Endothelial cell (in vitro differentiated cells): ENCODE results near the gene SDS. TPM values are rescaled to one million over a fixed set of nuclear protein-coding genes. Genes with fewer than 3 reads are reported as not detected.

Source experiments
- DNase-seq: peaks from one replicate; pipeline ENCODE4 v3.0.0; 2021; ENCODE audit warnings: low spot score
- H3K27ac Mint-ChIP-seq: one replicate; pipeline ENCODE4 v1.8.0; 2021; ENCODE audit warnings: mixed read lengths, inconsistent platforms; ENCODE audit not compliant: unreplicated experiment
- H3K27me3 Mint-ChIP-seq: one replicate; pipeline ENCODE4 v1.8.0; 2021; ENCODE audit warnings: mild to moderate bottlenecking, moderate library complexity, mixed read lengths, inconsistent platforms; ENCODE audit not compliant: unreplicated experiment
- H3K36me3 Mint-ChIP-seq: one replicate; pipeline ENCODE4 v1.8.0; 2021; ENCODE audit warnings: mild to moderate bottlenecking, low read depth, mixed read lengths, inconsistent platforms; ENCODE audit not compliant: unreplicated experiment
- H3K4me1 Mint-ChIP-seq: one replicate; pipeline ENCODE4 v1.8.0; 2021; ENCODE audit warnings: mild to moderate bottlenecking, mixed read lengths, inconsistent platforms; ENCODE audit not compliant: unreplicated experiment
- H3K4me3 Mint-ChIP-seq: one replicate; pipeline ENCODE4 v1.8.0; 2021; ENCODE audit warnings: mild to moderate bottlenecking, mixed read lengths, inconsistent platforms; ENCODE audit not compliant: unreplicated experiment
- H3K9me3 Mint-ChIP-seq: one replicate; pipeline ENCODE4 v1.8.0; 2021; ENCODE audit warnings: mixed read lengths, inconsistent platforms; ENCODE audit not compliant: unreplicated experiment
- total RNA-seq: library from RNA; stranded (reverse); fragmentation: NEBNext Ultra II Directional; extraction: Animal tissue kit (Norgen Biotek cat#: 25700); gene quantifications from one replicate; pipeline ENCODE4 v1.2.1, GENCODE V29; 2021; ENCODE audit not compliant: unreplicated experiment
- TF ChIP-seq, protein P1 (sequence below): fragments of 200-600 bp; sonication (generic); IDR thresholded peaks from one replicate; pipeline ENCODE4 v1.5.0; 2021; ENCODE audit warnings: antibody characterized with exemption; ENCODE audit not compliant: unreplicated experiment

The SDS gene
- total RNA-seq, 1 donor from 2014 or later = not detected

DNA sequence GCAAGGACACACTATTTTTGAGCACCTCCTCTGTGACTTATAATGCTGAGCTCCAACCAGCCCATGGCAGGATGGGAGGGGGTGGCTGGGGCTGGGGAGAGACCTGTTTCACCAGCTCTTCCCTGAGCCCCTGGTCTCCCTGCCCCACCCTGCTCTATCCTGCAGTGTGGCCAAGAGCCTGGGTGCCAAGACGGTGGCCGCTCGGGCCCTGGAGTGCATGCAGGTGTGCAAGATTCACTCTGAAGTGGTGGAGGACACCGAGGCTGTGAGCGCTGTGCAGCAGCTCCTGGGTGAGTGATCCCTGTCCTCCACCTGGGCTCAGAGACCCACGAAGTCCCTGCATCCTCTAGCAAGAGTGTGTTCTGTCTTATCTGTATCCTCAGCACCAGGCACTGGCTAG is 32.9 kb upstream of the SDS start:
- peaks cover 5% of the 10 kb centered on the region for H3K27me3 Mint-ChIP-seq
- H3K36me3 Mint-ChIP-seq = no peaks in the 10 kb centered on the region
- H3K9me3 Mint-ChIP-seq = no peaks in the 10 kb centered on the region
- H3K4me1 Mint-ChIP-seq = no peaks in the 10 kb centered on the region
- H3K27ac Mint-ChIP-seq = no peak overlapping the region
- TF ChIP-seq, protein P1, sequence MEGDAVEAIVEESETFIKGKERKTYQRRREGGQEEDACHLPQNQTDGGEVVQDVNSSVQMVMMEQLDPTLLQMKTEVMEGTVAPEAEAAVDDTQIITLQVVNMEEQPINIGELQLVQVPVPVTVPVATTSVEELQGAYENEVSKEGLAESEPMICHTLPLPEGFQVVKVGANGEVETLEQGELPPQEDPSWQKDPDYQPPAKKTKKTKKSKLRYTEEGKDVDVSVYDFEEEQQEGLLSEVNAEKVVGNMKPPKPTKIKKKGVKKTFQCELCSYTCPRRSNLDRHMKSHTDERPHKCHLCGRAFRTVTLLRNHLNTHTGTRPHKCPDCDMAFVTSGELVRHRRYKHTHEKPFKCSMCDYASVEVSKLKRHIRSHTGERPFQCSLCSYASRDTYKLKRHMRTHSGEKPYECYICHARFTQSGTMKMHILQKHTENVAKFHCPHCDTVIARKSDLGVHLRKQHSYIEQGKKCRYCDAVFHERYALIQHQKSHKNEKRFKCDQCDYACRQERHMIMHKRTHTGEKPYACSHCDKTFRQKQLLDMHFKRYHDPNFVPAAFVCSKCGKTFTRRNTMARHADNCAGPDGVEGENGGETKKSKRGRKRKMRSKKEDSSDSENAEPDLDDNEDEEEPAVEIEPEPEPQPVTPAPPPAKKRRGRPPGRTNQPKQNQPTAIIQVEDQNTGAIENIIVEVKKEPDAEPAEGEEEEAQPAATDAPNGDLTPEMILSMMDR = no peak
- H3K4me3 Mint-ChIP-seq = no peak overlapping the region
- no peak for DNase-seq

DNA sequence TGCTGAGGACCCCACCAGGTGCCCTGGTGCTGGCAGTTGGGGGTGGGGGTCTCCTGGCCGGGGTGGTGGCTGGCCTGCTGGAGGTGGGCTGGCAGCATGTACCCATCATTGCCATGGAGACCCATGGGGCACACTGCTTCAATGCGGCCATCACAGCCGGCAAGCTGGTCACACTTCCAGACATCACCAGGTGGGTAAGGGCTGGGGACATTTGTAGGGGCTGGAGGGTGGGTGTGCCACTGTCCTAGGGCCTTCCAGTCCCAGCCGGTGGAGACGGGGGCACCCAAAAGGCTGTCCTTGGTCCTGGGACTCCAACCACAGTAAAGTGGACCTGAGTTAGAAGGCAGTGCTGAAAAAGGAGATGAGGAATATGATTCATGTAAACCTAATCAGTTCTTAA is 31.7 kb upstream of the SDS start:
- TF ChIP-seq, protein P1 = no peak
- Mint-ChIP-seq H3K9me3 (no peaks in the 10 kb centered on the region), H3K4me3 (no peak overlapping the region), H3K36me3 (no peaks in the 10 kb centered on the region), H3K27me3 (peaks cover 5% of the 10 kb centered on the region), H3K4me1 (no peaks in the 10 kb centered on the region), H3K27ac (no peak overlapping the region)
- DNase-seq = no peak

DNA sequence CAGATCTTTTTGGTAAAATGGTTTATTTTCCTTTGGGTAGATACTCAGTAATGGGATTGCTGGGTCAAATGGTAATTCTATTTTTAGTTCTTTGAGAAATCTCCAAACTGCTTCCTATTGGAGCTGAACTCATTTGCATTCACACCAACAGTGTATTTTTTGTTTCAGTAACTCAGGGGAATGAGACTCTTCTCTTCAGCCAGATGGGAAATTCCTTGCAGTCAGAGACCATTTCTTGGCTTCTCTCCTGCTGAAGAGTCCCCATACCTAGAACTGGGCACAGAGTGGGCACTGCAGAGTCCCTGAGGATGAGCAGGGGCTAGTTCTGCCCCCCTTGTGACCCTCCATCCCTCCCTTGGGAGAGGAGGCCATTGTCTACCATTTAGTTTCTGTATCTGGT is 29.3 kb upstream of the SDS start:
- H3K4me3 Mint-ChIP-seq = no peak overlapping the region

DNA sequence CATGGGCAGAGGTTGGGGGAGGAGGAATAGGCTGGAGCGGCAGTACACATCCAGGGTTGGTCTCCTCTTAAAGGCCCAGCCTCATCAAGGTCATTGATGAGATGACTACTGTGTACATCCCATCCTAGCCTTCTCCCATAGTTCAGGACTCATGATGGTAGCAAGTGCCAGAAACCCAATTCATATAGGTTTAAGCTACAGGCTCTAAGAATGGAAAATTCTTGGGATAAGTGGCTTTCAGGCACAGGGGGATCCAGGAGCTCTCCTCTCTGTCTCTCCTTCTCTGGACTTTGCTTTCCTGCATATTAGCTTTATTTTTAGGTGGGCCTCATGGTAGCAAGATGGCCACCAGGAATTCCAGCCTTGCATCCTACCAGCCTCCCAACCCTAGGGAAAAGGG is 24.8 kb upstream of the SDS start:
- H3K4me1 Mint-ChIP-seq = no peaks in the 10 kb centered on the region
- H3K27ac Mint-ChIP-seq = no peak overlapping the region
- TF ChIP-seq, protein P1 = no peak
- no peak for DNase-seq
- H3K36me3 Mint-ChIP-seq = no peaks in the 10 kb centered on the region
- H3K4me3 Mint-ChIP-seq = no peak overlapping the region
- H3K9me3 Mint-ChIP-seq = no peaks in the 10 kb centered on the region
- no peaks in the 10 kb centered on the region for H3K27me3 Mint-ChIP-seq

More for the DNA sequence above, 29.3 kb upstream of the SDS start:
- H3K27me3 Mint-ChIP-seq = no peaks in the 10 kb centered on the region
- H3K36me3 Mint-ChIP-seq = no peaks in the 10 kb centered on the region
- H3K9me3 Mint-ChIP-seq = no peaks in the 10 kb centered on the region
- no peaks in the 10 kb centered on the region for H3K4me1 Mint-ChIP-seq
- no peak for DNase-seq
- TF ChIP-seq, protein P1 = no peak
- H3K27ac Mint-ChIP-seq = no peak overlapping the region

DNA sequence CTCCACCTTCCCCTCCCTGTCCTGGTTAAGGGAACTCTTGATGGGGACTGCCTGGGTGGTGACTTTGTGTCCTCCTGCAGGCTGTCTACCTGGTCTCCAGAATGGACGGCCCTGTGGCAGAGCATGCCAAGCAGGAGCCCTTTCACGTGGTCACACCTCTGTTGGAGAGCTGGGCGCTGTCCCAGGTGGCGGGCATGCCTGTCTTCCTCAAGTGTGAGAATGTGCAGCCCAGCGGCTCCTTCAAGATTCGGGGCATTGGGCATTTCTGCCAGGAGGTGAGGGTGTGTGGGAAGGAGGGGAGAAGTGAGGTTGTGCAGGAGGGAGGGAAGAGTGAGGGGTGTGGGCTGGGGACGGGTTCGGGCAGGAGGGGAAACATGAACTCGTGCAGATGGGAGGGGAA is 24.2 kb upstream of the SDS start:
- Mint-ChIP-seq H3K27ac (no peak overlapping the region), H3K36me3 (no peaks in the 10 kb centered on the region)
- TF ChIP-seq, protein P1 = no peak

More for the DNA sequence above, 24.2 kb upstream of the SDS start:
- DNase-seq = no peak
- H3K4me1 Mint-ChIP-seq = no peaks in the 10 kb centered on the region
- no peak overlapping the region for H3K4me3 Mint-ChIP-seq
- H3K9me3 Mint-ChIP-seq = no peaks in the 10 kb centered on the region
- no peaks in the 10 kb centered on the region for H3K27me3 Mint-ChIP-seq
